Parathyroid adenoma (tissue), 2 donors: ENCODE data around the gene SOX12.
A peak's percentile ranks its signal among the peaks of the same experiment; 100 is the strongest.

Experiments
- H2AFZ ChIP-seq: fragments of 300-600 bp; sonication (generic); one replicate; pipeline ENCODE4 v1.7.0; 2017; ENCODE audit warnings: antibody characterized with exemption, mild to moderate bottlenecking
- H3K27ac ChIP-seq: fragments of 300-600 bp; sonication (generic); one replicate; pipeline ENCODE4 v1.7.0; 2017
- H3K27me3 ChIP-seq: fragments of 300-600 bp; sonication (generic); one replicate; pipeline ENCODE4 v1.7.0; 2017; ENCODE audit warnings: low read length; ENCODE audit not compliant: control insufficient read depth, insufficient read depth
- H3K36me3 ChIP-seq: fragments of 300-600 bp; sonication (generic); one replicate; pipeline ENCODE4 v1.7.0; 2017; ENCODE audit warnings: low read length; ENCODE audit not compliant: control insufficient read depth, insufficient read depth
- H3K4me1 ChIP-seq: fragments of 300-600 bp; sonication (generic); one replicate; pipeline ENCODE4 v1.7.0; 2017; ENCODE audit warnings: control low read depth
- H3K4me2 ChIP-seq: fragments of 300-600 bp; sonication (generic); one replicate; pipeline ENCODE4 v1.7.0; 2017; ENCODE audit warnings: low read length
- H3K4me3 ChIP-seq: fragments of 300-600 bp; sonication (generic); one replicate; pipeline ENCODE4 v1.7.0; 2017; ENCODE audit warnings: low read depth, low read length
- H3K79me2 ChIP-seq: fragments of 300-600 bp; sonication (generic); one replicate; pipeline ENCODE4 v1.7.0; 2017; ENCODE audit warnings: control low read depth
- H3K9ac ChIP-seq: fragments of 300-600 bp; sonication (generic); one replicate; pipeline ENCODE4 v1.7.0; 2017; ENCODE audit warnings: mild to moderate bottlenecking
- H3K9me3 ChIP-seq: fragments of 300-600 bp; sonication (generic); one replicate; pipeline ENCODE4 v1.7.0; 2017; ENCODE audit warnings: low read length; ENCODE audit not compliant: control insufficient read depth
- CTCF ChIP-seq: fragments of 300-600 bp; sonication (generic); IDR thresholded peaks from one replicate; pipeline ENCODE4 v1.7.0; 2017; ENCODE audit warnings: antibody characterized with exemption, mild to moderate bottlenecking
- donor health status: primary hyperparathyroidism.

SOX12 gene

GRCh38 chr20:288956-289692 is 36.2 kb upstream of the SOX12 start:
- no peaks in the 10 kb centered on the region for H3K9me3 ChIP-seq
- no peak for TF ChIP-seq CTCF
- no peak overlapping the region for H2AFZ ChIP-seq
- H3K79me2 ChIP-seq, result peaks cover 3% of the 10 kb centered on the region
- no peak overlapping the region for H3K4me2 ChIP-seq
- H3K9ac ChIP-seq, result no peak overlapping the region
- no peaks in the 10 kb centered on the region for H3K4me1 ChIP-seq
- no peak overlapping the region for H3K27ac ChIP-seq
- no peaks in the 10 kb centered on the region for H3K27me3 ChIP-seq
- H3K36me3 ChIP-seq, result no peaks in the 10 kb centered on the region
- H3K4me3 ChIP-seq, result peak overlapping the region; percentile 90

GRCh38 chr20:289693-290083 is 35.7 kb upstream of the SOX12 start:
- Histone ChIP-seq H2AFZ (peak overlapping the region; percentile 92), H3K9ac (no peak overlapping the region), H3K4me1 (no peaks in the 10 kb centered on the region), H3K4me2 (peak overlapping the region; percentile 97), H3K36me3 (no peaks in the 10 kb centered on the region), H3K79me2 (no peaks in the 10 kb centered on the region), H3K27ac (peak overlapping the region; percentile 68), H3K9me3 (no peaks in the 10 kb centered on the region), H3K4me3 (peak overlapping the region; percentile 90), H3K27me3 (no peaks in the 10 kb centered on the region)
- TF ChIP-seq CTCF, result no peak

- Histone ChIP-seq H3K27me3 (no peaks in the 10 kb centered on the region), H3K27ac (peak within 1 kb of the TSS; percentile 68), H3K9me3 (no peaks in the 10 kb centered on the region), H2AFZ (peak within 1 kb of the TSS; percentile 92), H3K79me2 (no peaks in the 10 kb centered on the region), H3K4me1 (no peaks in the 10 kb centered on the region), H3K4me2 (peak within 1 kb of the TSS; percentile 97), H3K4me3 (peak within 1 kb of the TSS; percentile 90), H3K9ac (peak within 1 kb of the TSS; percentile 32), H3K36me3 (no peaks in the 10 kb centered on the region)
- peak; percentile 53 for TF ChIP-seq CTCF
Observed at GRCh38 chr20:290084-290831, 35.1 kb upstream of the SOX12 start, which contains the start of gene C20orf96. C20orf96 (minus strand) TSS chr20:290750; CDS start chr20:290610, 140 bp downstream.

- no peak for TF ChIP-seq CTCF
- H3K27ac ChIP-seq, result no peak overlapping the region
- H3K79me2 ChIP-seq, result peaks cover 6% of the 10 kb centered on the region
- H3K4me1 ChIP-seq, result peaks cover 6% of the 10 kb centered on the region
- H3K9ac ChIP-seq, result no peak overlapping the region
- H3K4me3 ChIP-seq, result no peak overlapping the region
- H3K9me3 ChIP-seq, result no peaks in the 10 kb centered on the region
- no peak overlapping the region for H2AFZ ChIP-seq
- H3K36me3 ChIP-seq, result no peaks in the 10 kb centered on the region
- H3K27me3 ChIP-seq, result no peaks in the 10 kb centered on the region
- no peak overlapping the region for H3K4me2 ChIP-seq
Observed at GRCh38 chr20:294602-295001, 30.8 kb upstream of the SOX12 start.
